GM21576 (cell line): ENCODE data around the gene ZFX.

Experiments used
- ATAC-seq: cut with Tn5 transposase; IDR thresholded peaks from one replicate; pipeline ENCODE4 v1.9.1; 2021; ENCODE audit warnings: mild to moderate bottlenecking, moderate library complexity; ENCODE audit not compliant: unreplicated experiment

ZFX gene

GRCh38 chrX:24232796-24233195 is 83.3 kb downstream of the ZFX start:
- ATAC-seq = no peak

- peak; percentile 68 for ATAC-seq
Measured at GRCh38 chrX:24235084-24235710, 85.7 kb downstream of the ZFX start.

GRCh38 chrX:24241822-24242648 is 92.5 kb downstream of the ZFX start:
- peak; percentile 6 for ATAC-seq

- ATAC-seq = peak; percentile 93
Measured at GRCh38 chrX:24242649-24243175, 93.2 kb downstream of the ZFX start.

GRCh38 chrX:24243188-24243587 is 93.7 kb downstream of the ZFX start:
- ATAC-seq = peak; percentile 10

GRCh38 chrX:24243692-24244091 is 94.2 kb downstream of the ZFX start:
- ATAC-seq = no peak

- ATAC-seq = no peak
Measured at GRCh38 chrX:24245202-24245601, 95.7 kb downstream of the ZFX start.

GRCh38 chrX:24248042-24248441 is 98.5 kb downstream of the ZFX start:
- ATAC-seq = no peak

- ATAC-seq = no peak
Measured at GRCh38 chrX:24253030-24253429, 103.5 kb downstream of the ZFX start.

- ATAC-seq = peak; percentile 70
Measured at GRCh38 chrX:24253469-24253868, 103.9 kb downstream of the ZFX start.

GRCh38 chrX:24257011-24257410 is 107.5 kb downstream of the ZFX start:
- ATAC-seq = no peak

GRCh38 chrX:24259544-24260240 is 110.2 kb downstream of the ZFX start:
- ATAC-seq = no peak

- ATAC-seq = no peak
Measured at GRCh38 chrX:24260842-24261550, 111.5 kb downstream of the ZFX start.

GRCh38 chrX:24262309-24262708 is 112.8 kb downstream of the ZFX start:
- no peak for ATAC-seq

GRCh38 chrX:24264383-24264782 is 114.9 kb downstream of the ZFX start:
- no peak for ATAC-seq
